OCI-LY1 (cell line): ENCODE data around the gene SSBP3.

ENCODE experiments used
- EZH2 ChIP-seq: fragments of 200-600 bp; sonication (generic), shearing (Covaris generic); IDR thresholded peaks from 2 replicates; pipeline ENCODE4 v1.8.0; 2017; ENCODE audit warnings: borderline replicate concordance, mixed run types, mild to moderate bottlenecking, antibody characterized with exemption, low read length, moderate library complexity, mixed read lengths
- TF ChIP-seq, protein P1 (sequence below): fragments of 200-600 bp; sonication (generic), shearing (Covaris generic); IDR thresholded peaks from 2 replicates; pipeline ENCODE4 v1.5.1; 2017; ENCODE audit warnings: mild to moderate bottlenecking, antibody characterized with exemption, low read length, moderate library complexity, mixed read lengths

GRCh38 chr1:54378157-54378873, 27.9 kb downstream of the SSBP3 start:
- TF ChIP-seq, protein P1, sequence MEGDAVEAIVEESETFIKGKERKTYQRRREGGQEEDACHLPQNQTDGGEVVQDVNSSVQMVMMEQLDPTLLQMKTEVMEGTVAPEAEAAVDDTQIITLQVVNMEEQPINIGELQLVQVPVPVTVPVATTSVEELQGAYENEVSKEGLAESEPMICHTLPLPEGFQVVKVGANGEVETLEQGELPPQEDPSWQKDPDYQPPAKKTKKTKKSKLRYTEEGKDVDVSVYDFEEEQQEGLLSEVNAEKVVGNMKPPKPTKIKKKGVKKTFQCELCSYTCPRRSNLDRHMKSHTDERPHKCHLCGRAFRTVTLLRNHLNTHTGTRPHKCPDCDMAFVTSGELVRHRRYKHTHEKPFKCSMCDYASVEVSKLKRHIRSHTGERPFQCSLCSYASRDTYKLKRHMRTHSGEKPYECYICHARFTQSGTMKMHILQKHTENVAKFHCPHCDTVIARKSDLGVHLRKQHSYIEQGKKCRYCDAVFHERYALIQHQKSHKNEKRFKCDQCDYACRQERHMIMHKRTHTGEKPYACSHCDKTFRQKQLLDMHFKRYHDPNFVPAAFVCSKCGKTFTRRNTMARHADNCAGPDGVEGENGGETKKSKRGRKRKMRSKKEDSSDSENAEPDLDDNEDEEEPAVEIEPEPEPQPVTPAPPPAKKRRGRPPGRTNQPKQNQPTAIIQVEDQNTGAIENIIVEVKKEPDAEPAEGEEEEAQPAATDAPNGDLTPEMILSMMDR: no peak
- no peak for TF ChIP-seq EZH2
